ENCODE measurements around the gene ABCA1. TPM values are rescaled to one million over a fixed set of nuclear protein-coding genes. Genes with fewer than 3 reads are reported as not detected.

ABCA1 gene
- total RNA-seq, 3 donors from 2014 or later (not counting 1 experiment from before 2014, with no cell fraction given) = 1.9 to 10.8 (median 4.8) TPM

GRCh38 chr9:104788251-104788650 lies 139.7 kb downstream of the ABCA1 start:
- no peaks in the 10 kb centered on the region for H3K36me3 ChIP-seq (ENCODE audit: control insufficient read depth, insufficient read depth, low read length)
- no peaks in the 10 kb centered on the region for H3K4me1 ChIP-seq (ENCODE audit: control insufficient read depth, insufficient read depth, low read length)
- no peaks in the 10 kb centered on the region for H3K27me3 ChIP-seq (ENCODE audit: control insufficient read depth, insufficient read depth, low read length)
- 83% methylated on average over 3 of the region's 3 CpGs for WGBS (ENCODE audit: insufficient coverage)
- ATAC-seq (no peak), DNase-seq (no peak)
- no peak for TF ChIP-seq CTCF (IDR thresholded peaks at IDR 0.05)
- H3K27ac Mint-ChIP-seq = no peak overlapping the region
- H3K27ac ChIP-seq (ENCODE audit: low read length) = no peak overlapping the region
- intact Hi-C loops (cut with micrococcal nuclease) = no loop called here
- H3K36me3 Mint-ChIP-seq = no peaks in the 10 kb centered on the region
- no peaks in the 10 kb centered on the region for H3K9me3 ChIP-seq (ENCODE audit: control insufficient read depth, insufficient read depth, low read length)
- H3K9me3 Mint-ChIP-seq = no peaks in the 10 kb centered on the region
- H3K4me3 Mint-ChIP-seq = no peak overlapping the region
- H3K4me3 ChIP-seq (ENCODE audit: low read length) = no peak overlapping the region
- H3K4me1 Mint-ChIP-seq = peaks cover 0 to 5% of the 10 kb centered on the region in 2 donors
- no peaks in the 10 kb centered on the region for H3K27me3 Mint-ChIP-seq (ENCODE audit: low read depth in 2 of 2)

GRCh38 chr9:104787306-104788015 lies 140.5 kb downstream of the ABCA1 start:
- H3K4me3 ChIP-seq (ENCODE audit: low read length) = no peak overlapping the region
- no peaks in the 10 kb centered on the region for H3K4me1 ChIP-seq (ENCODE audit: control insufficient read depth, insufficient read depth, low read length)
- no peak overlapping the region for H3K4me3 Mint-ChIP-seq
- DNase-seq (no peak), ATAC-seq (no peak)
- no peaks in the 10 kb centered on the region for H3K27me3 ChIP-seq (ENCODE audit: control insufficient read depth, insufficient read depth, low read length)
- H3K27me3 Mint-ChIP-seq (ENCODE audit: low read depth in 2 of 2) = no peaks in the 10 kb centered on the region
- H3K9me3 Mint-ChIP-seq = no peaks in the 10 kb centered on the region
- no peaks in the 10 kb centered on the region for H3K9me3 ChIP-seq (ENCODE audit: control insufficient read depth, insufficient read depth, low read length)
- intact Hi-C loops (cut with micrococcal nuclease) = no loop called here
- 95% methylated on average over 7 of the region's 7 CpGs for WGBS (ENCODE audit: insufficient coverage)
- H3K36me3 ChIP-seq (ENCODE audit: control insufficient read depth, insufficient read depth, low read length) = no peaks in the 10 kb centered on the region
- no peaks in the 10 kb centered on the region for H3K36me3 Mint-ChIP-seq
- H3K27ac Mint-ChIP-seq = no peak overlapping the region
- TF ChIP-seq CTCF (IDR thresholded peaks at IDR 0.05) = no peak
- H3K4me1 Mint-ChIP-seq = peaks cover 0 to 5% of the 10 kb centered on the region in 2 donors
- H3K27ac ChIP-seq (ENCODE audit: low read length) = no peak overlapping the region

GRCh38 chr9:104786293-104786692 lies 141.7 kb downstream of the ABCA1 start:
- Histone ChIP-seq H3K4me1 (ENCODE audit: control insufficient read depth, insufficient read depth, low read length) (no peaks in the 10 kb centered on the region), H3K27me3 (ENCODE audit: control insufficient read depth, insufficient read depth, low read length) (no peaks in the 10 kb centered on the region), H3K9me3 (ENCODE audit: control insufficient read depth, insufficient read depth, low read length) (no peaks in the 10 kb centered on the region), H3K27ac (ENCODE audit: low read length) (no peak overlapping the region), H3K36me3 (ENCODE audit: control insufficient read depth, insufficient read depth, low read length) (no peaks in the 10 kb centered on the region), H3K4me3 (ENCODE audit: low read length) (no peak overlapping the region)
- Mint-ChIP-seq H3K9me3 (no peaks in the 10 kb centered on the region), H3K4me1 (peaks cover 0 to 5% of the 10 kb centered on the region in 2 donors), H3K36me3 (no peaks in the 10 kb centered on the region), H3K27me3 (ENCODE audit: low read depth in 2 of 2) (no peaks in the 10 kb centered on the region), H3K27ac (no peak overlapping the region), H3K4me3 (no peak overlapping the region)
- DNase-seq (no peak), ATAC-seq (no peak)
- no peak for TF ChIP-seq CTCF (IDR thresholded peaks at IDR 0.05)
- intact Hi-C loops (cut with micrococcal nuclease) = no loop called here
- 100% methylated on average over 1 of the region's 1 CpG for WGBS (ENCODE audit: insufficient coverage)

DNA sequence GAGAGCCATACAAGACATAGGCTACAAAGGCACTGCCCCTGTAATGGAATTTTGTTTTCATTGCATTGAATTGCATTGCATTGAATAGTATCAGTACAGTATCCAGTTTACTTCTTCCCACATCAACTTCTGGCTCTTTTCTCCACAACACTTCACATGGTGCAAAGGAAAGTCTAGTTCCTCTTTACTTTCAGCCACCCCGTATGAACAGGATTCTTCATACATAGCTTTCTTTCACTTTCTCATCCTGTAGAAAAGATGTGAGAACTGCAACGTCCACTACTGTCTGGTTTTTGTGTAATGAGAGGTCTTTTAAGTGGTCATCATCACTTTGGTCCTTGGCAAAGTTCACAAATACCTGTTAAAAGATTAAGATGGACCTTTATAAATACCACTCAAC lies 143.9 kb downstream of the ABCA1 start:
- Histone ChIP-seq H3K27ac (ENCODE audit: low read length) (no peak overlapping the region), H3K27me3 (ENCODE audit: control insufficient read depth, insufficient read depth, low read length) (no peaks in the 10 kb centered on the region), H3K9me3 (ENCODE audit: control insufficient read depth, insufficient read depth, low read length) (no peaks in the 10 kb centered on the region), H3K4me3 (ENCODE audit: low read length) (no peak overlapping the region), H3K4me1 (ENCODE audit: control insufficient read depth, insufficient read depth, low read length) (no peaks in the 10 kb centered on the region), H3K36me3 (ENCODE audit: control insufficient read depth, insufficient read depth, low read length) (no peaks in the 10 kb centered on the region)
- intact Hi-C loops (cut with micrococcal nuclease) = no loop called here
- H3K27me3 Mint-ChIP-seq (ENCODE audit: low read depth in 2 of 2) = peaks cover 0 to under 1% of the 10 kb centered on the region in 2 donors
- H3K4me1 Mint-ChIP-seq = peaks cover 0 to 5% of the 10 kb centered on the region in 2 donors
- H3K4me3 Mint-ChIP-seq = no peak overlapping the region
- no peak for TF ChIP-seq CTCF (IDR thresholded peaks at IDR 0.05)
- H3K9me3 Mint-ChIP-seq = no peaks in the 10 kb centered on the region
- DNase-seq (no peak), ATAC-seq (no peak)
- WGBS (ENCODE audit: insufficient coverage) = 50% methylated on average over 1 of the region's 2 CpGs
- no peak overlapping the region for H3K27ac Mint-ChIP-seq
- H3K36me3 Mint-ChIP-seq = no peaks in the 10 kb centered on the region

All from natural killer cell (primary cell).